ENCODE measurements around the gene PNLIPRP2. TPM values are rescaled to one million over a fixed set of nuclear protein-coding genes. Genes with fewer than 3 reads are reported as not detected.

PNLIPRP2 gene
- total RNA-seq, 2 experiments from 2014 or later, result not detected

GRCh38 chr10:116599991-116600390 is 20.8 kb upstream of the PNLIPRP2 start:
- no peaks in the 10 kb centered on the region for H3K27me3 Mint-ChIP-seq (ENCODE audit: low read depth)
- H3K4me3 Mint-ChIP-seq, result no peak overlapping the region
- no peaks in the 10 kb centered on the region for H3K4me1 Mint-ChIP-seq (ENCODE audit: low read depth)
- no peak for DNase-seq
- CTCF ChIA-PET, result no interaction called here
- no peaks in the 10 kb centered on the region for H3K36me3 Mint-ChIP-seq (ENCODE audit: low read depth)
- H3K9me3 Mint-ChIP-seq, result no peaks in the 10 kb centered on the region
- no peak overlapping the region for H3K27ac Mint-ChIP-seq
- intact Hi-C loops (cut with micrococcal nuclease), result no loop called here

DNA sequence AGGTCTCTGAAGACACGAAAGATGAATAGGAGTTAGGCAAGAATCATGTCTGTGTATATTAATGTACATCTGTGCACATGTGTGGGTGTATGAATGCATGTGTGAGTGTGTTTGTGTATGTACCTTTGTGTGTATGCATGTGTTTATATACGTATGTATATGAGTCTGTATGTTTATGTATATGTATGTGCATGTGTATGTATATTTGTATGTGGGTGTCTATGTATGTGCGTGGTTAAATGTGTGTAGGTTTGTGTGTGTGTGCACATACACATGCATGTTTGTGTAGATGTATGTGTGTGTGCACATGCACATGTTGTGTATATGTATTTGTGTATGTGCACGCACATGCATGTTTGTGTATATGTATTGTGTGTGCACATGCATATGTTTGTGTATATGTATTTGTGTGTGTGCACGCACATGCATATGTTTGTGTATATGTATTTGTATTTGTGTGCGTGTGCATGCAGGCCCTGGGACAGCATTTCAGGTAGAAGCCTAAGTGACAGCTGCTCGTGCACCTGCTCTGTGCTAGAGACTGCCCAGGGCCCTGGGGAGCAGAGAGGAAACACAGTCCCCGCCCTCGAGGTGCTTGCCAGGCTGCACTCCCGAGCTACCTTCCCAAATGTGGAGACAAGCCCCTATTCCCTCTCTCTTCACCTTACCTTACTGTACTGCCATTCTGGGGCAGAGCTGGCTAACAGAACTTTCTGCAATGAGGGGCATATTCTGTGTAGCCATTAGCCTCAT is 17.9 kb upstream of the PNLIPRP2 start:
- Mint-ChIP-seq H3K9me3 (no peaks in the 10 kb centered on the region), H3K4me3 (no peak overlapping the region), H3K36me3 (ENCODE audit: low read depth) (no peaks in the 10 kb centered on the region), H3K4me1 (ENCODE audit: low read depth) (no peaks in the 10 kb centered on the region), H3K27me3 (ENCODE audit: low read depth) (peaks cover 13% of the 10 kb centered on the region), H3K27ac (no peak overlapping the region)
- DNase-seq, result no peak
- CTCF ChIA-PET, result no interaction called here
- intact Hi-C loops (cut with micrococcal nuclease), result no loop called here

DNA sequence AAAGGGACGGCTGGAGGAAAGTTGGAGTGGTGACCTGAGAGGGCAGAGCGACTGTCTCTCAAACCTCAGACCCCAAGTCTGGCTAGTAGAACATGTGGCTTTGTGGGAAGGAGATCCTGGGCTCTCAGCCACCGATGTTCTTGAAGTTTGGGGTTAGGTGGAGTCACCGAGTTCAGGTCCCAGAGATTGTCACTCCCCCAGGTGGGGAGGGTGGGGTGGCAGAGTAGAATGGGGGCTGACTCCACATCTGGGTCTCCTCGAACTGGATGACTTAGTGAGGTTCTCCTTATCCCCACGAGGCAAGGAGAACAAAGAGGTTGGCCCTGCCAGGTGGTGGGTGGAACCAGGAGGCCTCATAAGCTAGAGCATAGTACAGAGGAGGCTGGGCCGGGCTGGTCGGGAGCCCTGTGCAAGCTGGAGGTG is 14.7 kb upstream of the PNLIPRP2 start:
- no peaks in the 10 kb centered on the region for H3K36me3 Mint-ChIP-seq (ENCODE audit: low read depth)
- intact Hi-C loops (cut with micrococcal nuclease), result no loop called here
- CTCF ChIA-PET, result no interaction called here

DNA sequence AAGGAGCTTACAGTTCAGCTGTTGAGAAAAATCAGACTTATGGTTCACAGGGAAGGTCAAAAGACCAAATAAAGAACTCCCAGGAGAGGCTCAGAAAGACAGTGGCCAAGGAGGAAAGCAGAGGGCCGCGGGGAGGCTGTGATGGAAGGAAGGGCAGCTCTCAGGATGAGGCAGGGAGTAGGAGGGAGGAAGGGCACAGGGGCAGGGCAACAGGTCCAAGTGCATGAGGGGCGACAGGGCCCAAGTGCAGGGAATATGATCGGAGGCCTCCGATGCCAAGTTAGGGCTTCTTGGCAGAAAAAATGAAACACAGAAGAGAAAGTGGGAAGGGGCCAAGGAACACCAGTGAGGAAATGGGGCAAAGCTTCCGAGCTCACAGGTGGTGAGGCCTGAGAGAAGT is 13.4 kb upstream of the PNLIPRP2 start:
- no peak for DNase-seq
- intact Hi-C loops (cut with micrococcal nuclease), result no loop called here
- CTCF ChIA-PET, result interaction anchor here (0.5 kb wide), 1 partner anchor 573 kb away, joined by 3 read pairs; no protein-coding TSS in a partner anchor
- no peak overlapping the region for H3K27ac Mint-ChIP-seq
- peaks cover 32% of the 10 kb centered on the region for H3K27me3 Mint-ChIP-seq (ENCODE audit: low read depth)
- no peaks in the 10 kb centered on the region for H3K4me1 Mint-ChIP-seq (ENCODE audit: low read depth)
- no peaks in the 10 kb centered on the region for H3K9me3 Mint-ChIP-seq
- no peaks in the 10 kb centered on the region for H3K36me3 Mint-ChIP-seq (ENCODE audit: low read depth)
- H3K4me3 Mint-ChIP-seq, result no peak overlapping the region

More for the DNA sequence above, 14.7 kb upstream of the PNLIPRP2 start:
- no peak for DNase-seq
- no peaks in the 10 kb centered on the region for H3K4me1 Mint-ChIP-seq (ENCODE audit: low read depth)
- H3K9me3 Mint-ChIP-seq, result no peaks in the 10 kb centered on the region
- H3K27ac Mint-ChIP-seq, result no peak overlapping the region
- peaks cover 32% of the 10 kb centered on the region for H3K27me3 Mint-ChIP-seq (ENCODE audit: low read depth)
- H3K4me3 Mint-ChIP-seq, result no peak overlapping the region

GRCh38 chr10:116608686-116609594 is 11.8 kb upstream of the PNLIPRP2 start:
- intact Hi-C loops (cut with micrococcal nuclease), result no loop called here
- H3K36me3 Mint-ChIP-seq (ENCODE audit: low read depth), result no peaks in the 10 kb centered on the region
- no peaks in the 10 kb centered on the region for H3K4me1 Mint-ChIP-seq (ENCODE audit: low read depth)
- H3K9me3 Mint-ChIP-seq, result no peaks in the 10 kb centered on the region
- DNase-seq, result no peak
- no peak overlapping the region for H3K27ac Mint-ChIP-seq
- CTCF ChIA-PET, result no interaction called here
- no peak overlapping the region for H3K4me3 Mint-ChIP-seq
- H3K27me3 Mint-ChIP-seq (ENCODE audit: low read depth), result peaks cover 36% of the 10 kb centered on the region

- no peak overlapping the region for H3K27ac Mint-ChIP-seq
- no peaks in the 10 kb centered on the region for H3K9me3 Mint-ChIP-seq
- no peak overlapping the region for H3K4me3 Mint-ChIP-seq
- no peaks in the 10 kb centered on the region for H3K36me3 Mint-ChIP-seq (ENCODE audit: low read depth)
- CTCF ChIA-PET, result no interaction called here
- no peak for DNase-seq
- H3K27me3 Mint-ChIP-seq (ENCODE audit: low read depth), result peaks cover 35% of the 10 kb centered on the region
- no peaks in the 10 kb centered on the region for H3K4me1 Mint-ChIP-seq (ENCODE audit: low read depth)
- intact Hi-C loops (cut with micrococcal nuclease), result no loop called here
Measured at GRCh38 chr10:116610443-116611152, 10.2 kb upstream of the PNLIPRP2 start.

GRCh38 chr10:116611153-116611545 is 9.6 kb upstream of the PNLIPRP2 start:
- CTCF ChIA-PET, result no interaction called here
- intact Hi-C loops (cut with micrococcal nuclease), result no loop called here
- H3K4me1 Mint-ChIP-seq (ENCODE audit: low read depth), result no peaks in the 10 kb centered on the region
- H3K27ac Mint-ChIP-seq, result no peak overlapping the region
- H3K9me3 Mint-ChIP-seq, result no peaks in the 10 kb centered on the region
- no peak for DNase-seq
- no peak overlapping the region for H3K4me3 Mint-ChIP-seq
- H3K36me3 Mint-ChIP-seq (ENCODE audit: low read depth), result no peaks in the 10 kb centered on the region
- peaks cover 32% of the 10 kb centered on the region for H3K27me3 Mint-ChIP-seq (ENCODE audit: low read depth)

DNA sequence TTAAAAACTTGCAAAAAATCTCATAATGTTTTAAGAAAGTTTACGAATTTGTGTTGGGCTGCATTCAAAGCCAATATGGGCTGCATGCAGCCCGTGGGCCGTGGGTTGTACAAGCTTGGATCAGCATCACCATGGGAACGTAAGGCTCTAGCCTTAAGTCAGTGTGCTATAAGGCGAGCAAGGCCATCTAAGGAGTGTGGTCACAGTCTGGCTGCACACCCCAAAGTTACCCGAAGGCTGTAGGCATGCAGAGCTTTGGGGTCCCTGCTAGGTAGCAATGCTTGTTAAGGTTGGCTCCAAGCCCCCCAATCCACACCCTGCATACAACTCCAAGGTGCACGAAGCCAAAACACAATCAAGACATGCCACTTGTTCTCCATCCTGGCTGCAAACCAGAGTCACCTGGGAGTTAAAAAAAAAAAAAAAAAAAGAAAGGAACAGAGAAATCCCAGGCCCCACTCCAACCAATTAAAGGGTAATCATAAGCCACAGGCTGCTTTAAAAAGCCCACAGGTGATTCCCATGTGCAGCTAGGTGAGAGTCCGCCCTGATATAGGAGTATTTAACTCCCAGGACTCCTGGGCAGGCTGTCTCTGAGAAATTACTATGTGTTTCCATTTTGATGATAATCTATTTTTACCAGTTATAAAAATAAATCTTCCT is 8.5 kb upstream of the PNLIPRP2 start:
- DNase-seq, result no peak
- Mint-ChIP-seq H3K9me3 (no peaks in the 10 kb centered on the region), H3K4me3 (no peak overlapping the region), H3K36me3 (ENCODE audit: low read depth) (no peaks in the 10 kb centered on the region), H3K27ac (no peak overlapping the region), H3K4me1 (ENCODE audit: low read depth) (no peaks in the 10 kb centered on the region), H3K27me3 (ENCODE audit: low read depth) (peaks cover 32% of the 10 kb centered on the region)
- intact Hi-C loops (cut with micrococcal nuclease), result no loop called here
- CTCF ChIA-PET, result no interaction called here

DNA sequence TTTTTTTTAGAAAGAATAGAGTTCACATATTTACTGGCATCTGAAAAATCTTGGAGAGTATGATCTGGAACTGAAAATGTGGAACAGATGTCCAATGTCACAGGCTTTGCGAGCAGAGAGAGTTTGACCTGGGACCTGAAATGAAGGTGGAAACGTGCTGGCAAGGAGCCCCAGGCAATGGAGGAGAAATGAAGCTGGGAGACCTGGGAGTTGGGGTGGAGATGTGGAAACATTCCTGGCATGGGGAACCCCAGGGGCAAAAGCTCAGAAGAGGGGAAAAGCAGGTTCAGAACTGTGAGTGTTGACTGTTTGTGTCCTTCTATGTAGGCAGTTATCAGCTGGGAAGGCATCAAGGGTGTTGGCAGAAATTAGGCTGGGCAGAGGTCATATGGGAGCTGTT is 7.3 kb upstream of the PNLIPRP2 start:
- CTCF ChIA-PET, result no interaction called here
- no peak for DNase-seq
- intact Hi-C loops (cut with micrococcal nuclease), result no loop called here
- Mint-ChIP-seq H3K4me3 (no peak overlapping the region), H3K27ac (no peak overlapping the region), H3K27me3 (ENCODE audit: low read depth) (peaks cover 29% of the 10 kb centered on the region), H3K36me3 (ENCODE audit: low read depth) (no peaks in the 10 kb centered on the region), H3K9me3 (no peaks in the 10 kb centered on the region), H3K4me1 (ENCODE audit: low read depth) (no peaks in the 10 kb centered on the region)

DNA sequence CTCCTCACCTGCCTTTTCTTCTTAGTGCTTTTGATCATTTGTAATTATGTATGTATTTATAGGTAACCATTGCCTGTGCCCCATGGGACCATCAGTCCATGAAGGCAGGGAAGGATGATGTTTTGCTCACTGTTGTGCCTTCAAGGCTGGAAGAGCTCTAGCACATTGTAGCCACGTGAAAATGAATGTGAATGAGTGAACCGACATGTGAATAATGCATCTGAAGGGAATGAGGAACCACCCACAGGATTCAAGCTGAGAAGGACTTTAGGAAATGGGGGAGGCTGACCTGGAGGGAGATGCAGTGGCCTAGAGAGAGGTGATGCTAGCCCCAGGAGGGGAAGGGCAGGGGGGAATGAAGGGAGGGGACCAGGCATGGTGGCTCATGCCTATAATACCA is 6.0 kb upstream of the PNLIPRP2 start:
- intact Hi-C loops (cut with micrococcal nuclease), result no loop called here
- no peaks in the 10 kb centered on the region for H3K9me3 Mint-ChIP-seq
- CTCF ChIA-PET, result no interaction called here
- no peaks in the 10 kb centered on the region for H3K36me3 Mint-ChIP-seq (ENCODE audit: low read depth)
- no peak overlapping the region for H3K4me3 Mint-ChIP-seq
- H3K27me3 Mint-ChIP-seq (ENCODE audit: low read depth), result peaks cover 20% of the 10 kb centered on the region
- H3K4me1 Mint-ChIP-seq (ENCODE audit: low read depth), result no peaks in the 10 kb centered on the region
- DNase-seq, result no peak
- H3K27ac Mint-ChIP-seq, result no peak overlapping the region

GRCh38 chr10:116615199-116615776 is 5.5 kb upstream of the PNLIPRP2 start:
- DNase-seq, result no peak
- Mint-ChIP-seq H3K4me3 (no peak overlapping the region), H3K36me3 (ENCODE audit: low read depth) (no peaks in the 10 kb centered on the region), H3K27me3 (ENCODE audit: low read depth) (peaks cover 16% of the 10 kb centered on the region), H3K9me3 (no peaks in the 10 kb centered on the region), H3K27ac (no peak overlapping the region), H3K4me1 (ENCODE audit: low read depth) (no peaks in the 10 kb centered on the region)
- CTCF ChIA-PET, result no interaction called here
- intact Hi-C loops (cut with micrococcal nuclease), result no loop called here

GRCh38 chr10:116621476-116621875 is 723 bp downstream of the PNLIPRP2 start:
- Mint-ChIP-seq H3K4me1 (ENCODE audit: low read depth) (no peaks in the 10 kb centered on the region), H3K9me3 (no peaks in the 10 kb centered on the region), H3K27me3 (ENCODE audit: low read depth) (peaks cover 32% of the 10 kb centered on the region), H3K4me3 (no peak overlapping the region), H3K36me3 (ENCODE audit: low read depth) (no peaks in the 10 kb centered on the region), H3K27ac (no peak overlapping the region)
- DNase-seq, result no peak
- CTCF ChIA-PET, result no interaction called here
- intact Hi-C loops (cut with micrococcal nuclease), result no loop called here
